SIG-M5 treated with dmso at 0.1 percent for 504 hours (cell line): ENCODE results near the gene PRUNE2.

ENCODE experiments used
- DNase-seq: peaks from one replicate; lab custom pipeline; 2025; ENCODE audit not compliant: unreplicated experiment; lab: John Stamatoyannopoulos, UW

PRUNE2 gene

GRCh38 chr9:76638001-76638400, 267.9 kb downstream of the PRUNE2 start:
- no peak for DNase-seq

- DNase-seq: peak; percentile 15
These were observed 268.5 kb downstream of the PRUNE2 start for GRCh38 chr9:76637416-76637815.

- DNase-seq: peak; percentile 53
These were observed 271.4 kb downstream of the PRUNE2 start for GRCh38 chr9:76634356-76635054.

GRCh38 chr9:76630916-76631315, 275.0 kb downstream of the PRUNE2 start:
- DNase-seq: no peak

GRCh38 chr9:76629205-76629990, 276.5 kb downstream of the PRUNE2 start:
- peak; percentile 79 for DNase-seq

GRCh38 chr9:76628155-76628554, 277.8 kb downstream of the PRUNE2 start:
- DNase-seq: no peak

- no peak for DNase-seq
These were observed 278.9 kb downstream of the PRUNE2 start for GRCh38 chr9:76626980-76627379.

GRCh38 chr9:76626141-76626540, 279.8 kb downstream of the PRUNE2 start:
- DNase-seq: no peak

GRCh38 chr9:76624391-76625048, 281.4 kb downstream of the PRUNE2 start:
- no peak for DNase-seq

- no peak for DNase-seq
These were observed 284.9 kb downstream of the PRUNE2 start for GRCh38 chr9:76620996-76621395.

GRCh38 chr9:76620581-76620980, 285.3 kb downstream of the PRUNE2 start:
- no peak for DNase-seq

- no peak for DNase-seq
These were observed 286.3 kb downstream of the PRUNE2 start for GRCh38 chr9:76619640-76620039.

GRCh38 chr9:76619197-76619596, 286.7 kb downstream of the PRUNE2 start:
- DNase-seq: no peak

- DNase-seq: no peak
These were observed 287.2 kb downstream of the PRUNE2 start for GRCh38 chr9:76618762-76619161.

- DNase-seq: no peak
These were observed 288.3 kb downstream of the PRUNE2 start for GRCh38 chr9:76617497-76618175.

- no peak for DNase-seq
These were observed 289.1 kb downstream of the PRUNE2 start for GRCh38 chr9:76616780-76617179.

GRCh38 chr9:76615177-76615603, 290.7 kb downstream of the PRUNE2 start:
- DNase-seq: peak; percentile 38

GRCh38 chr9:76613974-76614373, 291.9 kb downstream of the PRUNE2 start:
- no peak for DNase-seq

- no peak for DNase-seq
These were observed 292.6 kb downstream of the PRUNE2 start for GRCh38 chr9:76613150-76613781.

- DNase-seq: peak; percentile 25
These were observed 295.9 kb downstream of the PRUNE2 start for GRCh38 chr9:76610011-76610352.
